HT-29 (cell line): ENCODE measurements around the gene TEX44. TPM values are rescaled to one million over a fixed set of nuclear protein-coding genes. Genes with fewer than 3 reads are reported as not detected.
"Not testable (repeated sequence)": the region's sequence is repeated elsewhere in the genome, so short reads cannot be mapped to it uniquely, and the experiment has no call there.

Experiments
- DNase-seq: peaks from one replicate; pipeline ENCODE4 v3.0.0-alpha.2; 2015; ENCODE audit warnings: low spot score
- total RNA-seq: library from RNA; depleted of rRNA; stranded (reverse); fragments of >200 nt; shearing (Covaris generic); gene quantifications from 2 replicates; pipeline ENCODE4 v1.2.3, GENCODE V29; 2014

Gene TEX44
- total RNA-seq, 1 experiment from 2014 or later = not detected

DNA sequence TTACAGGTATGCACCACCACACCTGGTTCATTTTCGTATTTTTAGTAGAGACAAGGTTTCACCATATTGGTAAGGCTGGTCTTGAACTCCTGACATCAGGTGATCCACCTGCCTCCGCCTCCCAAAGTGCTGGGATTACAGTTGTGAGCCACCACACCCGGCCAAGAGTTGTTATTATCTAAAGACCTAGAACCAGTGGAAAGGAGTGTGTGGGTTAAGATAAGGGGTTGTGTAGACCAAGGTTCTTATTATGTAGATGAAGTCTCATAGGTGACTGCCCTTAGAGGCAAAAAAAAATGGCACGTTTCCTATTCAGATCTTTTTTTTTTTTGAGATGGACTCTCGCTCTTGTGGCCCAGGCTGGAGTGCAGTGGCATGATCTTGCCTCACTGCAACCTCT, 21.7 kb upstream of the TEX44 start:
- DNase-seq = not testable (repeated sequence)

DNA sequence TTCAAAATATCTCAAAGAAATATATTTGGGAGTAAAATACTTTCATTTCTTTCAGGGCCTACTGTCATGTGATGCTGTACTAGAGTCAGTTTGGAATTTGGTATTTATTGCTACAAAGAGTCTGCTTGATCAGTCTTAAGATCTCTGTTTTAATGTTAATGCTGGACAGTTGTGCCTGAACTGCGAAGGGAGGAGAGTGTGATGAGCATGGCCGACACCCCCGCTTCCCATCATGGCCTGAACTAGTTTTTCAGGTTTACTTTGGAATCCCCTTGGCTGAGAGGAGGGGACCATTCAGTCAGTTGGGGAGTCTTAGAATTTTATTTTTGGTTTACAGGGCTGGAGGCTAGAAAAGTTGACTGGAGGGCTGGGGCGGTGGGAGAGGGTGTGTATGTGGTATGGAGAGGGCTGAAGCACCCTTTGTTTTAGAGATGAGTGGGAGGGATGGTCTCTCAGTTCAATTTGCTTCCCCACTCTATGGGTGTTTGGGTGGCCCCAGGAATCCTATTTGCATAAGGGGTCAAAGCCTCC, 20.9 kb upstream of the TEX44 start:
- DNase-seq = no peak

DNA sequence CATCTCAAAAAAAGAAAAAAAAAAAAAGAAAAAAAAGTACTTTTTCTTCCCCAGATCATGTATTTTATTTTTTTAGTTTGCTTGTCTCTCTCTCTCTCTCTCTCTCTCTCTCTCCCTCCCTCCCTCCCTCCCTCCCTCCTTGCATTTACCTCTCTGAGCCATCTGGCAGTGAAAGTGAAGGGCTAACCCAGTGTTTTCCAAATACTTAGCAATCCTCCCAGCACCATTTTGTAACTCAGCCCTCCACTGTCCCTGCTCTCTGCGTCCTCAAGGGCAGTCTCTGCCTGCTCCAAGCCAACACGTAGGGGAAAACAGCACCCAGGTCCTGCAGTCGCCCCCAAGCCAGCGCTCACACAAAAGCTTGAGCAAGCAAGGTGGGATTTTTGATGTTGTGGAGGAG, 19.6 kb upstream of the TEX44 start:
- no peak for DNase-seq

DNA sequence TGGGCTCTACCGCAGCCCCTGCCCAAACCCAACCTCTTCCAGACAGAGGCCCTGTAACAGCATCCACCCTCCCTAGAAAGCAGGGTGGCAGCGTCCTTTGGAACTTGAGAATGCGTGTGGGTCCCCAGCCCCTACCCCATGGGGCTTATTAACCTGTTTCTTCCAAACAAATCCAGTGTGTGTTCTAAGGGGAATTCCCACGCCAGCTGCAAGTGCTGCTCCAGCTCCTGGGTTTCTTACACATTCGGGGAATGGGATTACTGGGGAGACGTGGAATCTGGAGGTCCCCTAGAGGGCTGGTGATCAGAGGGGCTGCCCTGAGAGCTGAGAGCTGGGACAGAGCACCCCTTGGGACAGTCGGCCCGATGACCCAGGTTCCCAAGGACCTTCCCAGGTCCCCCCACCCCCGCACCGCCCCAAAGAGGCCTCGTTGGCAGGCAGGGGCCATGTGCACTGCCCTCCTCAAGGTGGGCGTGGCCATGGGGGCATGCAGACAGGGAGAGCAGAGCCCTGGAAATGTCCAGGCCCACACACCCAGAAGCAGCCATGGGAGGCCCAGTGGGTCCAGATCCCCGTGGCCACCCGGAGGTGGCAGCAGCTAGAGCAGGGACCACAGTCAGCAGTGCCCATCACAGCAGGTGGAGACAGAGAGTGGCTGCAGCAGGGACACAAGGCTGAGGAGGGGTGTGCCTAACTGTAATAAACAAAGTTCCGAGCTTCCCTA, 18.8 kb upstream of the TEX44 start:
- DNase-seq = no peak

DNA sequence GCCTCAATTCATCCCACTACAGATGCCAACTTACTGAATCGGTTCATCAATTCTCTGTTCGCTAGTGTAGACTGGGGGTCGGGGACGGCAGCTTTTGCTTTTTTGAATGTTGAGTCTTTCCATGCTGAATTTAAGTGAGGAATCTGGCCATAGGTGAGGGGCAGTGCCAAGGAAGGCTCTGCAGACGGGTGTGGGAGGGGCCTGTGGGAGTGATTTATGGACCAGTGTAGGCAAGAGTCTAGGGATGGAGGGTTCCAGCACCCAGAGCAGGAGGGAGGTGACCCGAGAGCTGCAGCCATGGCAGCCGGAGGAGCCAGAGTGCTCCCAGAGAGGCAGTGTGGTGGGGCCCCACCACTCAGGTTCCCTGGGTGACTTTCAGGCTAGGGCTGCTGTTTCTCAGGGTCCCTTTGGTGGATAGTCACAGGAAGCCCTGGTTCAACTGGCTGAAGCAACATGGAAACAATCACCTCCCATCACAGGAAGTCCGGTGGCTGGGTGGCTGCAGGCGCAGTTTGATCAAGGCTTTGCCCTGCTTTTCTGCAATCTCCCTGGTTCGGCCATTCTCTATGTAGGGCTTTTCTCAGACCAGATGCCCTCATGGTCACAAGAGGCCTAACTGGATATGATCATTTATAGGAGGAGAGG, 16.9 kb upstream of the TEX44 start:
- no peak for DNase-seq

DNA sequence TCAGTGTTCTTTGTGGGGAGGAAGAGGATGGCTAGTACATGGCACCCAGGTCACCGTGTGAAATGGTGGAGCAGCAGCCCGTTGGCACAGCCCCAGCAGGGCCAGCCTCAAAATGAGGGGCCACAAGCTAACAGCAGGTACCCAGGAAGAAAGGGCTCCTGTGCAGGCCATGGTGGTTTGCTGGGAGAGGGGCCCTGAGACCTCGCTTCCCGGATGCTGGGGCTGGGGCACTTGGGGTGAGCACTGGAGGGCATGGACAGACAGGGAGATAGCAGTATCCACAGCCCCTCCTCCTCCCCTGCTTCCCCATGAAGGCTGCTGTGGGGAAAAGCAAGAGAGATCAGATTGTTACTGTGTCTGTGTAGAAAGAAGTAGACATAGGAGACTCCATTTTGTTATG, 16.2 kb upstream of the TEX44 start:
- DNase-seq = no peak

DNA sequence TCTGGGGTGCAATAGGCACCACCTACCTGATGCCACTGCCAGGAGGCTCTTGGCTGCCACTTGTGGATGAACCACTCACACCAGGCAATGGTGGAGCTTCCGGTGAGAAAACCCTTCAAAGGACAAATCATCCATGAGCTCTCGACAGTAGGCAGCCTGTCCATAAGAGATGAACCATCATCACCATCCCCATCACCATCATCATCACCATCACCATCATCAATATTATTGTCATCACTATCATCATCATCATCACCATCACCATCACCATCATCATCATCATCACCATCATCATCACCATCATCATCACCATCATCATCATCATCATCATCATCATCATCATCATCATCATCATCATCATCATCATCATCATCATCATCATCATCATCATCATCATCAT, 14.0 kb upstream of the TEX44 start:
- DNase-seq = not testable (repeated sequence)

DNA sequence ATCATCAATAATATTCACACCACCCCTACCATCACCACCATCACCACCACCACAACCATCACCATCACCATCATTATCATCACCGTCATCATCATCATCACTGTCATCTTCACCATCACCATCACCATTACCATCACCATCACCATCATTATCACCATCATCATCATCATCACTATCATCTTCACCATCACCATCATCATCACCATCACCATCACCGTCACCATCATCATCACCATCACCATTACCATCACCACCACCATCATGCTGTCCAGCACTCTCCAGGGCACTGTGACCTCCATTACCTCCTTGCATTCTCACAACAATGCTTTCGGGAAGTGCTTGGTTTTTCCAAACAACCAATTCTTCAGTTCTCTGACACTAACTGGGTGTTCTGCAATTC, 13.1 kb upstream of the TEX44 start:
- no peak for DNase-seq

DNA sequence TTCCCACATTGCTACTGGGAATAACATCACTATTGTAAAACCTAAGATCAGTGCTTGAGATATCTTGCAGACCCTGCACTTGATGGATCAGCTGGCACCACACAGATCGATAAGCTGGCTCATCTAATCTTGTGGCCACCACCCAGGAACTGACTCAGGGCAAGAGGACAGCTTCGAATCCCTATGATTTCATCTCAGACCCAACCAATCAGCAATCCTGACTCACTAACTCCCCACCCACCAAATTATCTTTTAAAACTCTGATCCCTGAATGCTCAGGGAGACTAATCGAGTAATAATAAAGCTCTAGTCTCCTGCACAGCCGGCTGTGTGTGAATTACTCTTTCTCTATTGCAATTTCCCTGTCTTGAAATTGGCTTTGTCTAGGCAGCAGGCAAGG, 11.3 kb upstream of the TEX44 start:
- DNase-seq = no peak

DNA sequence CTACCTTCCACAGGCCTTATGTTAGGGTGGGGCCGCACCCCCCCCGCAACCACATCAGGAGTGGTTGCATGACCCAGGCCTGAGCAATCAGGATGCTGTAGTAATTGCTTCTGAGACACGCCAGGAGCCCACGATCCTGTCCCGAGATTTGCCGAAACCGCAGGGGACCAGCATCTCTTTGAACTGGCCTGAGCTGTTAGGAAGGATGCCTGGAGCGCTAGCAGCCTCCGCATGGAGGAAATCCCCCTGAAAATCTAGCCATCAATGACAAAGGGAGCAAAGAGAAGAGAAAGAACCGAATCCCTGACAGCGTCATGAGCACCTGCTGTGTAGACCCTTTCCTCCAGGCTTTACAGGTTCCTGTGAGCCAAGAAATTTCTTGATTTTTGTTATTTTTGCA, 8.7 kb upstream of the TEX44 start:
- DNase-seq = no peak

DNA sequence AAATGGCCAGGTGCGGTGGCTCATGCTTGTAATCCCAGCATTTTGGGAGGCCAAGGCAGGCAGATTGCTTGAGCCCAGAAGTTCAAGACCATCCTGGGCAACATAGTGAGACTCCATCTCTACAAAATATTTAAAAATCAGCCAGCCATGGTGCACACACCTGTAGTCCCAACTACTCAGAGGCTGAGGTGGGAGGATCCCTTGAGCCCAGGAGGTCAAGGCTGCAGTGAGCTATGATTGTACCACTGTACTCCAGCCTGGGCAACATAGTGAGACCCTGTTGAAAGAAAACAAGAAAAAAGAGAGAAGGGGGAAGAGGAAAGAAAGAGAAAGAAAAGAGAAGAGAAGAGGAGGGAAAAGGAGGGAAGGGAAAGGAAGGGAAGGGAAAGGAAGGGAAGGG, 4.9 kb upstream of the TEX44 start:
- DNase-seq = not testable (repeated sequence)

DNA sequence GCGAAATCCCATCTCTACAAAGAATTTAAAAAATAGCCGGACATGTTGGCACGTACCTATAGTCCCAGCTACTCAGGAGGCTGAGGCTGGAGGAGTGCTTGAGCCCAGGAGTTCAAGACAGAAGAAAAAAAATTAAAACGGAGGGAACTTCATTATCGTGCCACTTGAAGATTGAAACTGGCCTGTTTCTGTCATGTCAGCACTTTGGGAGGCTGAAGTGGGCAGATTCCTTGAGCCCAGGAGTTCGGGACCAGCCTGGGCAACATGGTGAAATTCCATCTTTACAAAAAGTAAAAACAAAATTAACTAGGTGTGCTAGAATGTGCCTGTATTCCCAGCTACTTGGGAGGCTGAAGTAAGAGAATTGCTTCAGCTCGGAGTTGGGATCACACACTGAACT, 3.0 kb upstream of the TEX44 start:
- no peak for DNase-seq

DNA sequence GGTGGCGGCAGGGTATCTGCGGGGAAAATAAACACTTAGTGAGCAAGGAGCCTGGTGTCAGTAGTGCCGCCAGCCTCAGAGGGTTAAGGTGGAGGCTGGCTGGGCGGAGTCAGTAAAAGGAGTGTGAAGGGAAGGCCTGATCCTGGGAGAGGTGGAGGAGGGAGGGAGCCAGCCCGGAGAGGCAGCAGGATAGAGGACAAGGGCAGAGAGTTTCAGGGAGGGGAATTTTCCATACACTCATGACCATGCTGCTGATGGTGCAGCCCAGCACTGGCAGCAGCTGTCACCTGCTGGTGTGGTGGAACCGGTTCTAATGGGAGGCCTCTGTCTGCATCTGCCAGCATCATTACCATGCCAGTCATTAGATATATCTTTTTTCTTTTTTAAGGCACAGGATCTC, 2.0 kb upstream of the TEX44 start:
- peak; percentile 78 for DNase-seq

DNA sequence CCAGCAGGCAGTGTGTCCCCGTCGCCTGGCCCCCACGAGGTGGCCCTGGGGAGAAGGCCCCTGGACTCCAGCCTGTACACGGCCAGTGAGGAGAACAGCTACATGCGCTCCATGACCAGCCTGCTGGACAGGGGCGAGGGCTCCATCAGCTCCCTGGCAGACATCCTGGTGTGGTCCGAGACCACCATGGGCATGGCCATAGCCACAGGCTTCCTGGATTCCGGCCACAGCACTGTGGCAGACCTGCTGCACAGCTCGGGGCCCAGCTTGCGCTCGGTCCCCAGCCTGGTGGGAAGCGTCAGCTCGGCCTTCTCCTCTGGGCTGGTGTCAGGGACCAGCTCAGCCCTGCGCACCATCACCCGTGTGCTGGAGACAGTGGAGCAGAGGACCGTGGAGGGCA, 1.0 kb downstream of the TEX44 start:
- DNase-seq = no peak

DNA sequence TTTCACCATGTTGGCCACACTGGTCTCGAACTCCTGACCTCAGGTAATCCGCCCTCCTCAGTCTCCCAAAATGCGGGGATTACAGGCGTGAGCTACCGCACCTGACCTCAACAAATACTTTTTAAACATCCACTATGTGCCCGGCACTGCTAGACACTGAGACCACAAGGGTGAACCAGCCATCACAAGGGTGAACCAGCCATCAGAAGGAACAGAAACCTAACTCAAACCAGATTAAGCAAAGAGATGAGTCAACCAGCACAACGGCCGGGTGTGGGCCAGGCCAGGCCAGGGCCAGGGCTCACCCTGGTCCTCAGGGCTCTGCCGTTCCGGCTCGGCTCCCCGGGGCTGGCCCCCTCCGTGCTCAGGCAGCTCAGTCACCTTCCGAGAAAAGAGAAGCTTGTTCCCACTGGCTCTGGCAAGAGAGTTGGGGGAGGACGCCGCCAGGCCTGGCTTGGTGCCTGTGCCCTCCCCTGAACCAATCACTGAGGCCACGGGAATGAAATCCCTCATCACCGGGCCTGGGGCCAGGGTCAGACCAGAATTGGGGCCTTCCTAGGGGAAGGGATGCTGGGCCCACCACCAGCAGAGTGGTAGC, 4.4 kb downstream of the TEX44 start:
- DNase-seq = no peak

DNA sequence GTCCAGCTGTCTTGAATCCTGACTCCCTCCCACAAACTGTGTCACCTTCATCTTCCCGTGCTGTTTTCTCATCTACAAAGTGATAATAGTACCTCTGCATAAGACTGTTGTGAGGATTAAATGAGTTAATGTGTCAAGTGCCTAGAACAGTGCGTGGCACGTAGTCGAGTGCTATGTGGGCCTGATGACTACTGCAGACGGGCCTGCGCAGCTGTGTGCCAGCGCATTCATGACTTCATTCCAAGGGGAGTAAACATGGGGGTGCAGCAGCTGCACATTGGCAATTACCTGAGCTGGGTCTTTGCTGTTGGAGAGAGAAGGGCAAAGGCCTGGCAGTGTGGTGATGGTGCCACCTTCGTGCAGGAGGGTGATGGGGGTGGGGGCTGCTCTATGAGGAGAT, 5.0 kb downstream of the TEX44 start:
- no peak for DNase-seq

DNA sequence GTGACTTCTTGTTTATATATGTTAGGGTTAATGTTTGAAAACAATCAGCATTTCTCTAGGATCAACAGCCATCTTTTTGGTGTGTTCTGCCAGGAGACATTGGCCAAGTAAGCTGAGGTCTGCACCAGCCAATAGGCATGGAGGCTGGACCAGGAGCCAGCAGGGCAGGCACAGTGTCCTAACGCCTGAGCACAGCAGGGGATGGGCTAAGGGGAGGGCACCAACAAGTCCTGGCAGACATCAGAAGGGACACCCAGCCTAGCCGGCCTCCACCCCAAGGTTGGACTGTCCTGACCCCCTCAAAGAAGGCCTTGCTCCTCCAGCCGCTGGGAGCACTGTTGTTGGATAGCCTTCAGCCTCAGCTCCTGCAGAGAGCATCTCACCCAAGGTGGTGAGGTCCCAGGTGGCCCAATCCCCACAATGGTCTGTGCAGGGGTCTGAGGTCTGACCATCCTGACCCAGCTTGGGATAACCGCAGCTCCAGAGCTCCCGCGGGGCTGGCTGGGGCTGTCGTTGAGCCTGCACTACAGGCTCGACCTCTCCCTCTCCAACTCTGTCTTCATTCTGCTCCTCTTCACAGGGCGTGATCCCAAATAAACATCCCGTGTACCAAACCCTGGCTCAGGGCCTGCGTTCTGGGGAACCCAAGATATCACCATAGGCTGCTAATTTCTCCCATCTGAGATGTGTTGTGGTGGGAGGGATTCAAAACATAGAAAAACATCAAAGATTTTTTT, 8.1 kb downstream of the TEX44 start:
- DNase-seq = no peak

DNA sequence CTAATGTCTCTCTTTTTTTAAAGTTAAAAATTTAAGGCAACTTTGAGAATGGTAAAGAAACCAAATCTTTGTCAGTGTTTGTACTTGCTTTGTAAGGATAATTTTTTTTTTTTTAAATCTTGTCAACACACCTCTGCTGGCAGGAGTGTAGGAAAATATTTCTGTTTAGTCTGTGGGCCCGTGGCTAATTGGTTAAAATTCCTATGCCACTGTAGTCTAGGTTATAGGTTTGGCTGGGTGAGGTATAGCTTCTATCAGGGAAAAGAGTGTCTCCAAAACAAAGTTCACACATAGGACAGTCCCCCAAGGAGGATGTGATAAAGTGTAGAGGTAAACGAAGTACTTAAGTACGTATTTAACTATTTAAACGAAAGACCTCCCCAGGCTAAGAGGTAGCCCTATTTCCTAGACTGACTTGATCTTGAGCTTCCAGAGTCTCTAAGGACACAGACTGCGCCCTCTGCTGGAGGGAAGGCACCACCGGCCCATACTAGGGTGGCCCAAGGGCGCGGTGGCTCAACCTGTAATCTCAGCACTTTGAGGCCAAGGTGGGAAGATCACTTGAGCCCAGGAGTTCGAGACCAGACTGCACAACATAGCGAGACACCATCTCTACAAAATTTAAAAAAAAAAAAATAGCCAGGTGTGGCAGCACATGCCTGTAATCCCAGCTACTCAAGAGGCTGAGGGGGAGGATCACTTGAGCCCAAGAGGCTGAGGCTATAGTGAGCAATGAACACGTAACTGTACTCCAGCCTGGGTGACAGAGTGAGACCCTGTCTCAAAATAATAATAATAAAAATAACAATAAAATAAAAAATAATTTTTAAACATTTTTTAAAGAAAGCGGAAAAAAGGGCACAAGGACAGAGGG, 8.9 kb downstream of the TEX44 start:
- DNase-seq = peak; percentile 94

DNA sequence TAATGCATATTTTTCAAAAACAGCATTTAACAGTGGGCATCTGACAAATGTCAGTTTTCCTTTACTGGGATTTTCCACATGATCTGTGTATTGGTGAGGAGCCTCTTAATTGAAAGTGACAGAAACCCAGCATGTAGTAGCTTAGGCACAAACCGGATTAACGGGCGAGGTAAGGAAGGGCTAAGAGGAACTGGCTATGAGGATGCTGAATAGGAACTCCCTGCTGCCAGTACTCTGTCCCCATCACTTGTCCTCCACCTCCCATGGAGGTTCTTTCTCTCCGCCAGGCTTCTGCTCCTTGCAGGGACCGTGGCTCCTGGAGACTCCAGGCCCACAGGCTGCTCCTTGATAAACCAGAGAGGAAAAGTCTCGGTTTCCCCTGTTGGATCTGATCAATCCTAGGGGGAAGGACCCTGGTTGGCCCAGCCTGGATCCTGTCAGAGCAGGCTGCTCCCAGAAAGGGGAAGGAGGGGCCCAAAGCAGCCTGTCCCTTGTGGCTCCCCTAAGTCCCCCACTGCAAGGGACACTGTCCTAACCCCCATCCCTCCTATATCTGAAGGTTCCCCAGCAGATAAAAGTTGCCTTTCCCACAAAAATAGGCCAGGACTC, 10.3 kb downstream of the TEX44 start:
- DNase-seq = no peak

DNA sequence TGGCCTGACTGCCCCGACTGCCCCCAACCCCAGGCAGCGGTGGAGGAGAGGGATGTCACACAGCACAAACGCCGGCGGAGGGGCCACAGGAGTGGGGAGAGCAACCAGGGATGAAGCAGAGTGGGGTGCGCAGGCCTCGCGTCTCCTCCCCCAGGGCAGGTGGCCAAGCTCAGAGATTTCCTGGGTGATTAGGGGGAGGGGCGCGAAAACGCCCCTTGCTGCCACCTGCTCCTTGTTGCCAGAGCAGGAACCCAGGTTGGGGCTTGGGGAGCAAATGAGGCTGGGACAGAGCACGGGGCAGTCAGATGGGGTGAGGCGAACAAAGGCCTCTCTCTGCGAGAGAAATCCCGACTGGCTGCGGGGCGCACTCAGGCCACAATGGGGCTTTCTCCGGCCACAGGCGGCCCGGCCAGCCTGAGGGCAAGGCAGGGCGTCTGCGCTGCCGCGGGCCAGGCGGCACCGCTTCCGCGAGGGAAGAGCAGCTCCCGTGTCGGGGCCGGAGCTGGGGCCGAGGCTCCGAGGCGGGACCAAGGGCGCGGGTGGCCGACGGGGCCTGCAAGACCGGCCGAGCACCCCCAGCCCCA, 11.5 kb downstream of the TEX44 start:
- peak; percentile 71 for DNase-seq
